Hematopoietic multipotent progenitor cell treated with erythropoietin and hydrocortisone succinate and interleukin-3 and kit ligand, for 4 days (in vitro differentiated cells): Measurements from ENCODE around the gene LHX1.
A peak's percentile ranks its signal among the peaks of the same experiment; 100 is the strongest.

Experiments
- DNase-seq: peaks from one replicate; pipeline ENCODE4 v3.0.0-alpha.2; 2015

LHX1 gene

GRCh38 chr17:36923814-36924221 lies 13.5 kb upstream of the LHX1 start:
- no peak for DNase-seq

DNA sequence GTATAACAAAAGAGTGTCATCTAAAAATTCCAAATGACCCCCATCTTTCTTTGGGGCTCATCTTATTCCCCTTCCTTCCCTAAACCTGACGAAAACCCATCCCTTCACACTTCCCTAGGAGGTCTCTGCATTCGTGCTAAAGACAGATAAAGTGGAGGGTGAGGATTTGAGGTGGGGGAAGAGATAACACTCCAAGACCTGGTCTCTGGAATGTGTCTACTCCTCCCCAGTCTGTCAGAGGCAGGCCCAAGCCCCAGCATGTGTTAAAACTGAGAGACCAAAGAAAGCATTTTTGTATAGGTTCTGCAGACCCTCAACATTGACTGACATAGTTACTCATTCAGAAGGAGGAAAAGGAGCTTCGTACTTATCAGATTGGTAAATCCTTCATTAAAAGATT lies 11.0 kb upstream of the LHX1 start:
- no peak for DNase-seq

GRCh38 chr17:36926701-36927100 lies 10.6 kb upstream of the LHX1 start:
- no peak for DNase-seq

DNA sequence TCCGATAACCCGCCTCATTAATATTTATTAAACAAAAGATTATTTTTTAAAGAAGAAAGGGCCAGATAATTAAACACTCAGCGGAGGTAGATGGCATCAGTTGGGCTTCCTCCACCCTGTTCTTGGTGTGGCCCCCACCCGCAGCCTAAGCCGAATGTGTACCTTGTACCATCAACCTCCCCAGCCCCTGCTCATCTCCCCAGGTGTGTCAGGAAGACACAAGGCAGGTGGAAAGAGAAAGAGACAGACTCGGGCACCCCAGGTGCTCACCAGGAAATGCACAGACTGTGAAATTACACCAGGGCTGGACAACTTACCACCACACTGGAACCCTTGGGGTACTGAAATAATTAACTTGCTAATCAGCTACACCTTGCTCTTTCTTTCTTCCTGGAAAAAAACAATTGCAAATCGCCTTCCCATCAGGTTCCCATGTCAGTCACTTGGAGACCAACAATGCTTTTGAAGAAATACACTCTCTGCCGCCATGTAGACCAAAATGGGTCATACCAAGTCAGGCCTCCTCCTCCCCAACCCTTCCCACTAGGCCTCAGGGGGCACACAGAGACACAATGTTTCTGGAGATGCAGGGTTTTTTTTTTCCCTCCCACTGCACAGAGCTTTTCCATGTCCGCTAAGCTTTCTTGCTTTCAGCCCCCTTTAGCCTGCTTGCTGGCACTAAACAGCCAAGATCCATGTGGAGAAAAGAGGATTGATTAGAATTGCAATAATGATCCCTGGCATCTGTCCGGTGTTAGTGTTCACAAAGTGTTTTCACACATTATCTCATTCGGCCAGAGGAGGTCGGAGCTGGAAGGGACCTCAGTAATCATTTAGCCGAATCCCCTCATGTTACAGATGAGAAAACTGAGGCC lies 8.6 kb upstream of the LHX1 start:
- no peak for DNase-seq

DNA sequence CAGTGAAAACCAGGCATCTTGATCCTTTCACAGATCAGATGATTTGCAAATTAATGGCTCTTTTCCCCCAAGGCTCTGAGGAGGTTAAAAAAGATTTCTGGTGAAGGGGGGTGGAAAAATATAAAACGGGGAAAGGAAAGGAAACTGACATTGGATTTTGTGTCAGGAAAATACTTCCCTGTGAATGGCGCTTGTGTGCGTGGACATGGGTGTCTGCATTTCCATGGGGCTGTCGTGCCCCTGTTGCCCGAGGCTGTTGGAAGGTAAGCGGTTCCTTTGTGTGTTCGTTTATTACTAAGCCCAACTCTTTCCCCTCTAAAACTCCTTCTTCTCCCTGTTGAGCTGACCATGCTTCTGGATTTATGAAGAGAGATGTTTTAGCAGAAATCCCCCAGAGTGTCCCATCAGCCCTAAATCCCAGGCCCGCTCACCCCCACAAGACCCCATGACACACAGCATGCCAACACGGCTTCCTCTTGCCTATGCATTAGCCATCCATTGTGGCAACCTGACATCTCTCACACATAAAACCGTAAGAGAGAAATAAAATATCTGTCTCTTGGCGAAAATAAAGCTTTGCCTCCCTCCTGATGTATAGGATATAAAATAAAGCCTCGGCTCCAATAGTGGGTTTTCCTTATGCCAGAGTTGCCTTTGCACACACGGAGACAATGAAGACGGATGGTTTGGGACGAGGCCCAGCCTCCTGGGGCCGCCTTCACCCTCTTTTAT lies 7.3 kb upstream of the LHX1 start:
- DNase-seq: no peak

DNA sequence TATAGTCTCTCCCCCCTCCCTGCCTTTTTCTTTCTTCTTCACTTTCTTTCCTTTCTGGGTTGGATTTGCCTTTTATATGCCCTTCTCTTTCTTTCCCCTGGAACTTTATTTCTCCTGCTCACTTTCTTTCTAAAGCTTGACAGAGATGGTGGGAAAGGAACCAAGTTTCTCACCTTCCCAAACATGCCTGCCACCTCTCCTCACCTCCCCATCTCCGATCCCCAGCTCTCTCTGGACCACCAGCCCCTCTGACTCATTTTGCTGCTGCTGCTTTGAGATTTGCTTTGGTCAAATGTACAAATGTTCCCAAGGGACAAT lies 6.7 kb upstream of the LHX1 start:
- DNase-seq: no peak

- no peak for DNase-seq
These were observed 6.1 kb upstream of the LHX1 start for GRCh38 chr17:36931096-36931696.

DNA sequence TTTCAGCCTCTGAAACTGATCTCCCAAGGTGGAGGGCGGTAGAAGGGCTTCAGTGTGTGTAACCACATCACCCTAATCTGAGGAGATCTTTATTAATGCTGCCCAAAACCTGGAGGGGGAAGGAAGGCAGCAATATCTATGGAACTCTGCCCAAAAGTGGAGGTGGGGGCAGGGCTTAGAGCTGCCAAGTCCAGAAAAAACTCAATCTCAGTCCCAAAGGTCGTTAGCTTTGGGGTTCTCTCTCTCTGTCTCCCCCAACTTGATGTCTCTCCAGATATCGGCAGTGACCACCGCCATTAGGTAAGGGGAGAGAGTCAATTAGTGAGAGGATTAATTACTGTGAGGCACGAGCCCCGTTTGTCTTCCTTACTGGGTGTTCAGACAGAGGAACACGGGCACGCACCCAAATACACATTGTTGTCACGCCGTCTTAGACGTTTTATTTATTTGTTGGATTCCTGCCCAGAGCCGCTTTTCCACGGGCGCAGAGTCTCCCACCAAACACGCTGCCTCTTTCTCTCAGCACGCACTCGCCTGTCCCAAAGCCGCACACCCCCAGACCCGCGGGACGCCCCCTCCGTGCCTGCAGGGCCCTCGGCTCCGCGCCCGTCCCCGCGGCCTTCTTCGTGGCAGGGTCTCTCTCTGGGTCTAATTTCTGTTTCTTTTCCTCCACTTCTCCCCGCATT lies 5.4 kb upstream of the LHX1 start:
- DNase-seq: no peak

DNA sequence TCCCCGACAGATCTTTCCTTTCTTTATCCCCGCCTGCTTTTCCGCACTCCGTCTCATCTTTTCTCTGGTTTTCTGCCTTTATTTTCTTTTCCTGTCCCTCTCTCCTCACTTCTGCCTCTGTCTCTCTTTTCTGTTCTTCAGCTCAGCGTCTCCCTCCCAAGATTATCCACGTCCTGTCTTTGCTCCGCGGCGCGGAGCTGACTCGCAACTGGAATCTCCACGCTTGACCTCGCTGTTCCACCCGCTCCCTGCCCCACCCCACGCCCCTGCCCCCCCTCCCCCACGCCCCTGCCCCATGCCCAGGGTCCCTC lies 4.9 kb upstream of the LHX1 start:
- no peak for DNase-seq

- peak; percentile 40 for DNase-seq
These were observed 4.4 kb upstream of the LHX1 start for GRCh38 chr17:36932694-36933511.

GRCh38 chr17:36933512-36934143 lies 3.6 kb upstream of the LHX1 start:
- no peak for DNase-seq

- no peak for DNase-seq
These were observed 3.1 kb upstream of the LHX1 start for GRCh38 chr17:36934144-36934691.

DNA sequence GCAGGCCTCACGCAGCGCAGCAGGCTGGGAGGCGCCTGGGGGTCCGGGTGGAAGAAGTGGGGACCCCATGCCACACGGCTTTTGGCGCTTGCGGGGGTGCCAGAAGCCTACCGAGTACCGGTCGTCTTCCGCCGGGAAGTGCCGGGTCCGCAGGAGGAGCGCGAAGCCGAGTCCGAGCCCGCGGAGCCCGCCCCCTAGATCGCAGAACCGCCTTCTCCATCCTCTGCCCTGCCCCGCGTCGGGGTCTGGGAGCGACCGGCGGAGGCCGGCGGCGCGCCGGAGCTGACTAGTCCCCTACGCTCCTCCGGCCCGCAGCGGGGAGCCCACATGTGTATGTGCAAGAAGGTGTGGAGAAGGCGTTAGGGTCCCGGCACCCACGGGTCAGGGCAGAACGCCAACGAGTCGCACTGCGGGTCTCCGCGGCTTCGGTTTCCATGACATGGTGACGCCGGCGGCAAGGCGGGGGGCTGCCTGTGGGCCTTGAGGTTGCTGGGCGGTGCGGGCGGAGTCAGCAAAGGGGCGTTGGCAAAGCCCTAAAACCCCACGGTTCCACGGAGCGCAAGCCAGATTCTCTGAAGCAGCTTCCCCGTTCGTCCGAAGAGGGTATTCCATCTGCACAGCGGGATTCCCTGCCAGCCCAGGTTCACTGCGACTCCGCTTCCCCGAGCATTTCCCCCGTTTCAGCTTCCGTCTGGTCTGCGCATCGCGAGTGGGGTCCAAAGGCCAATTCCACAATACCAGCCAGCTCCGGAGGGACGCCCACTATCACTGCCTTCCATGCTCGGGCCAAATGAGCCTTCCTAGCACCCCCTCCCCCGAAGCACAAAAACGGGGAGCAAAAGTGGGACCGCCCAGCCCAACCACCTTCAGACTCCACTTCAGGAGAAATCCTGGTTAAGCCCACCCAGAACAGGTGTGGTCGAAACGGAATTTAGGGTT lies 2.3 kb upstream of the LHX1 start:
- DNase-seq: peak; percentile 32

GRCh38 chr17:36935671-36936454 lies 1.4 kb upstream of the LHX1 start:
- no peak for DNase-seq

- no peak for DNase-seq
These were observed 747 bp upstream of the LHX1 start for GRCh38 chr17:36936455-36937000.

GRCh38 chr17:36937959-36938565 lies 787 bp downstream of the LHX1 start:
- DNase-seq: peak; percentile 26

- peak; percentile 27 for DNase-seq
These were observed 1.3 kb downstream of the LHX1 start for GRCh38 chr17:36938566-36939051.

- DNase-seq: peak; percentile 18
These were observed 2.0 kb downstream of the LHX1 start for GRCh38 chr17:36939052-36939801.
